Measurements from ENCODE around the gene PATZ1.

The PATZ1 gene

GRCh38 chr22:31287818-31288495 lies 58.2 kb downstream of the PATZ1 start:
- H3K27ac ChIP-seq: peak overlapping the region; percentile 94 to 98
- TF ChIP-seq CTCF (IDR thresholded peaks at IDR 0.05): no peak
- H3K4me3 ChIP-seq: peak overlapping the region; percentile 3
- no peak for DNase-seq (ENCODE audit: low spot score)

- DNase-seq (ENCODE audit: low spot score): no peak
- Histone ChIP-seq H3K27ac (peak overlapping the region; percentile 41 to 62), H3K4me3 (no peak overlapping the region)
- no peak for TF ChIP-seq CTCF (IDR thresholded peaks at IDR 0.05)
Observed at GRCh38 chr22:31286360-31287255, 59.5 kb downstream of the PATZ1 start.

GRCh38 chr22:31284281-31285155 lies 61.6 kb downstream of the PATZ1 start:
- Histone ChIP-seq H3K4me3 (no peak overlapping the region), H3K27ac (peak overlapping the region; percentile 13 to 71)
- TF ChIP-seq CTCF (IDR thresholded peaks at IDR 0.05): no peak
- DNase-seq (ENCODE audit: low spot score): no peak

GRCh38 chr22:31282748-31283468 lies 63.2 kb downstream of the PATZ1 start:
- no peak for DNase-seq (ENCODE audit: low spot score)
- TF ChIP-seq CTCF (IDR thresholded peaks at IDR 0.05): no peak
- no peak overlapping the region for H3K4me3 ChIP-seq
- peak overlapping the region in 1 of 2 donors; percentile 44 for H3K27ac ChIP-seq

GRCh38 chr22:31281733-31282132 lies 64.4 kb downstream of the PATZ1 start:
- Histone ChIP-seq H3K27ac (no peak overlapping the region), H3K4me3 (no peak overlapping the region)
- no peak for DNase-seq (ENCODE audit: low spot score)
- TF ChIP-seq CTCF (IDR thresholded peaks at IDR 0.05): no peak

GRCh38 chr22:31279821-31280505 lies 66.2 kb downstream of the PATZ1 start:
- DNase-seq (ENCODE audit: low spot score): no peak
- H3K4me3 ChIP-seq: no peak overlapping the region
- peak overlapping the region in 1 of 2 donors; percentile 41 for H3K27ac ChIP-seq
- TF ChIP-seq CTCF (IDR thresholded peaks at IDR 0.05): no peak
